NCI-H1092 treated with DMSO at 0.1 percent for 48 hours (cell line): ENCODE measurements around the gene C11orf24.
A peak's percentile ranks its signal among the peaks of the same experiment; 100 is the strongest.
"Not testable (repeated sequence)": the region's sequence is repeated elsewhere in the genome, so short reads cannot be mapped to it uniquely, and the experiment has no call there.

Experiments
- DNase-seq: peaks from one replicate; lab custom pipeline; 2025; lab: John Stamatoyannopoulos, UW

Gene C11orf24

DNA sequence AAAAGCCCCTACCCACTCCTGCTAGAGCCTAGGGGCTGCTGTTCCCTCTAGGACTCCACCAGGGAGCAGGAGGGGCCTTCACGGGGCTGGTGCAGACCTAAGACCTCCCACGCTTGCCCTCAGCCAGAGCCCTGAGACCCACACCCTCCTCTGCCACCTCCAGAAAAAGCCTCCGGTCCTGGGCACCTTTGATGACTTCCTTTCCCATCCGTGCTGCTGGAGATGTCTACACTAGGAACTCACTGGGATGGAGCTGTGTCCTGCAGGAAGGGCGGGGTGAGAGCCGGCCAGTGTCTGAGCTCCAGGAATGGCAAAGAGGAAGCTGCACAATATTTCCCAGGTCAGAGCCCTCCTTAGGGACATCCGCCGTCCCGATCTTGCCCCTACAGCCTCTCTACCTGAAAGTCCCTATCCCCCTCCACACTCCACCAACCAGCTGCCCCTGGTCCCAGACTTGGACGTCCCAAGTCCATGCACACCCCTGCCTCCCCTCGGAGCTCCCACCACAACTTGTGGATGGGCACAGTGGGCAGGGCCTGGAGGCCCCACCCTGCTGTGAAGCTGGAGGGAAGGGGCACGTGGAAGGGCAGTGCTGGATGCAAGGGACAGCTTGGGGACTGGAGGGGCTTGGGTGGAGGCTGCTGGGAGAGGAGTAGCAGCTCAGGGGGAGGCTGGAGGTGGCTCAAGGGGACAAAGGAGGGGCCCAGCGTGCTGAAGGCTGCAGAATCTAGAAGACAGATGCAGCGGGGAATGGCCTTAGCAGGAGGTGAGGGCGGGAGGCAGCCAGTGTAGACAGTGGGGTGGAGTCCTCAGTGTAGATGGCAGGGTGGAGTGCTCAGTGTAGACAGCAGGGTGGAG is 27.1 kb upstream of the C11orf24 start:
- DNase-seq = no peak

DNA sequence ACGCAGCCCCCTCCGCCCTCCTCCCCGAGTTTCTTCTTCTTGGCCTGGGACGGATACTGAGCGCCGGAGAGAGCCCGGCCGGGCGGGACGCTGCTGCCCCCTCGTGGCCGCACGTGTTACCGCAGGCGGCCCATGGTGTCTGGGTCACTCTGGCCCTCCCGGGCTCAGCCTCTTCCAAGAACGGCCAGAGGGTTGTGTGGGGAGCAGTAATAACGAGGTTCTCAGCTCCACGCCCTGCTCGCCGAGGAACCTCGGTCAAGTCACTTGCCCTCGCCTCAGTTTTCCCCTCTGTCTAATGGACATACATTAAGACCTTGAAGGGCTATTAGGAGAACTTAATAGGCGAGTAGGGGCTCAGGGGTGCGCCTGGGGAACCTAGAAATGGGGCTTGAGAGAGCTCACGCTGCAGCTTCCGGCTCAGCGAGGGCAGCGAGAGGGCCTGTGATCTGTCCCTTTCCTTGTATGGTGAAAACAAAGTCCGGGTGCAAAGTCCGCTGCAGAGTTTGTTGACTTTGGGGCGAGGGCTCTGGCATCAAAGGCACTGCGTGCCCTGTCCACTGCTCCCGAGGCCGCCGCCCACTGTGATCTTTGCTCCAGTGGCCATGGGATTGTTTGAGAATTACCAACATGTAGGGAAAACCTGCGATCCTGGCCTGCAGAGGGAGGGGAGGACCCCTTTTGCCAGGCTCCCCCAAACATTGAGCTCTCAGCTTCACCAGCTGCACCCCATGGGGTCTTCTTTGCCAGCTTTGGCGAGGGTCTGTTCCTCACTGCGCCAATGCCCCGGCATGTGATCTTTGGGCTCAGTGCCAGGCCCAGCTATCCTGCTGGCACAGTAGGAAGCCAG is 26.3 kb upstream of the C11orf24 start:
- peak; percentile 51 for DNase-seq

DNA sequence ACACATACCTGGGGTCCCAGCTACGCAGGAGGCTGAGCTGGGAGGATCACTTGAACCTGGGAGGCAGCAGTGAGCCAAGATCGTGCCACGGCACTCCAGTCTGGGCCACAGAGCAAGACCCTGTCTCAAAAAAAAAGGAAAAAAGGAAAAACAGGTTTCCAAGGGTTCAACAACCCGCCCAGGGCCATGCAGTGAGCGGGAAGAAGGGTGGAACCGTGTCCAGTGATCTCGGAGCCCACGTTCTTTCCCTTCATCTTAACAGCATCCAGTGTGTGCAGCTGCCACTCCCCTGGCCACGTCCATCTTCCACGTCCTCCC is 25.7 kb upstream of the C11orf24 start:
- DNase-seq = no peak

- no peak for DNase-seq
Measured at GRCh38 chr11:68297052-68297378, 25.2 kb upstream of the C11orf24 start.

GRCh38 chr11:68296344-68297051 is 24.7 kb upstream of the C11orf24 start:
- DNase-seq = no peak

GRCh38 chr11:68295940-68296339 is 24.2 kb upstream of the C11orf24 start:
- no peak for DNase-seq

DNA sequence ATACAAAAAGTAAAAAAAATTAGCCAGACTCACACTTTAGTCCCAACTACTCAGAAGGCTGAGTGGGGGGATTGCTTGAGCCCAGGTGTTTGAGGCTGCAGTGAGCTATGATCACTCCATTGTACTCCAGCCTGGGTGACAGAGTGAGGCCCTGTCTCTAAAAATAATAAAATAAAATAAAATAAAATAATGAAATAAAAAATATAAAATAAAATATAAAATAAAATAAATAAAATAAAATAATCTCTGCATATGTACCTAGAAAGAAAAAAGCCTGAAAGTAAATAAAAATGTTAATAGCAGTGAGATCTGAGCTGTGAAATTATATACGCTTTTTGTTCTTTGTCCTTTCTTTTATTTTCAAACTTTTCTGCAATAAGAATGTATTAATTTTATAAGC is 23.5 kb upstream of the C11orf24 start:
- DNase-seq = no peak

- DNase-seq = no peak
Measured at GRCh38 chr11:68293708-68294107, 21.9 kb upstream of the C11orf24 start.

GRCh38 chr11:68289456-68289855 is 17.7 kb upstream of the C11orf24 start:
- DNase-seq = no peak

DNA sequence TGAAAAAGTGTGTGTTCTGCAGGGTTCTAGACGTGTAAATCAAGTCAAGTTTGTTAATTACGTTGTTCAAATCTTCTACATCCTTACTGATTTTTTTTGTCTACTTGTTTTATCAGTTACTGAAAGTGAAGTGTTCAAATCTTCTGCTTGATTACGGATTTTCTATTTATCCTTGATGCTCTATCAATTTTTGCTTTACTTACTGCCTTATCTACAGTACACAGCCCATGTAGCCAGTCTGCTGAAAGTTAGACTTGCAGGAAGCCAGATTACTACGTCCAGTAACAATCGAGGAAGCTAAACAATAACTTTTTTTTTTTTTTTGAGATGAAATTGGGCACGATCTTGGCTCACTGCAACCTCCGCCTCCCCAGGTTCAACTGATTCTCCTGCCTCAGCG is 15.6 kb upstream of the C11orf24 start:
- no peak for DNase-seq

GRCh38 chr11:68284588-68284987 is 12.8 kb upstream of the C11orf24 start:
- DNase-seq = not testable (repeated sequence)

GRCh38 chr11:68282861-68283230 is 11.1 kb upstream of the C11orf24 start:
- DNase-seq = no peak

DNA sequence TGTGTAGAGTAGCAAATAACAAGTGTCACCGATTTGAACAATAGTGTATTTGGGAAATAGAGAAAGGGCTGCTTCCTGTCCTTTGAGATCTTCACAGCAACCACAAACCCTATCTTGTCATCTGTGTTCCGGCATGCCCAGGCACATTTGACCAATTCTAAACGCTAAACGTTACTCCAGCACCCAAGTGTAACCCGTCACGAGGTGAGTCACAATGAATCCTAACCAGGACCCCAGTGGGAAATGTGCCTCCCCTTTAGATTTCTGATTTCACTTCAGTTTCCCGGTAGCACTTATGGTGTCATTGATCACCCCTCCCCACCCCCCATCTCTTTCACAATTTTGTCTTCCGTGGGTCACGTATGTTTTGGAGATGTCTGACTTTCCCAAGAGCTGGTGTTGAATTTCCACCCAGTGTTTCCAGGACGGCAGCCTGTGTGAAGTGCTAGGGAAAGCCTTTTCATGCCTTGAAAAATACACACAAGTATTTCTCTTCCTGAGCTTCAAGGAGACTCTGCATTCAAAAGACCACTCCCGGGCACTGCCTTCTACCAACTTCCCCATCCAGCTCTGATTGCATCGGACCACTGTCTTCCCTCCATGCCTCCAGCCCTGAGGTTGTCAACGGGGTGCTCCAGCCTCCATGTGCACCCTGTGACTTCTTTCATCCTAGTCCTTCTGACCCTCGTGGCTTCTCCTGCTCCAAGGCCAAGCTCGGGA is 10.5 kb upstream of the C11orf24 start:
- no peak for DNase-seq

DNA sequence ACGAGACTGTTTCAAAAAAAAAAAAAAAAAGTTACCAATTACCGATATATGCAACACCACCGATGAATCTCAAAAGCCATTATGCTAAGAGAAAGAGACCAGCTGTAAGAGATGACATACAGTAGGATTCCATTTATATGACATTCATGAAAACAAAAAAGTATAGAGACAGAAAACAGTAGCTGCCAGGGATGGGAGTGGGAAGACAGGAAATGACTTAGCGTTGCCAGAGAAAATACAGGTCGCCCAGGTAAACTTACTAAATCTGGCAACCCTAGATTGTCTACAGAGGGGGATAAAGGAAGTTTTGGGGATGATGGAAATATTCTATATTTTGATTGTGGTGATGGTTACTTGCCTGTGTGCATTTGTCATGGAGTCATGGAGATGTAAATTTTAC is 7.9 kb upstream of the C11orf24 start:
- no peak for DNase-seq

DNA sequence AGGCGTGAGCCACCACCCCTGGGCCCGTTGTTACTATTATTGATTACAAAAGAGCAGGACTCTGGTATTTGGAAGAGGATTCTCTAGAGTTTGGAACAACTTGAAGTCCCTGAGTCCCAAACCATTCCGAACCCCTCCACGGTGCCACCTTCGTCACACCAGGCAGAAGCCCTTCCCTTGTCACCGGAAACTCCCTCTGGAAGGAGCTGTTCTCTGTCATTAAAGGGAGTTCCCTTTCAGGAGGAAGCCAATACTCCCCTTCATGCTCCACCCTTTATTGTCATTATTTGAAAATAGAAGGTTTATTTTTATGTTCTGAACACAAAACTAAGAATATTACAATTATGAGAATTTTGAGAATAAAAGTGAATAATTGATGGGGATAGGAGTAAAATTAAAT is 5.1 kb upstream of the C11orf24 start:
- no peak for DNase-seq

GRCh38 chr11:68275721-68276507 is 4.1 kb upstream of the C11orf24 start:
- DNase-seq = no peak

GRCh38 chr11:68274306-68274705 is 2.5 kb upstream of the C11orf24 start:
- DNase-seq = no peak

DNA sequence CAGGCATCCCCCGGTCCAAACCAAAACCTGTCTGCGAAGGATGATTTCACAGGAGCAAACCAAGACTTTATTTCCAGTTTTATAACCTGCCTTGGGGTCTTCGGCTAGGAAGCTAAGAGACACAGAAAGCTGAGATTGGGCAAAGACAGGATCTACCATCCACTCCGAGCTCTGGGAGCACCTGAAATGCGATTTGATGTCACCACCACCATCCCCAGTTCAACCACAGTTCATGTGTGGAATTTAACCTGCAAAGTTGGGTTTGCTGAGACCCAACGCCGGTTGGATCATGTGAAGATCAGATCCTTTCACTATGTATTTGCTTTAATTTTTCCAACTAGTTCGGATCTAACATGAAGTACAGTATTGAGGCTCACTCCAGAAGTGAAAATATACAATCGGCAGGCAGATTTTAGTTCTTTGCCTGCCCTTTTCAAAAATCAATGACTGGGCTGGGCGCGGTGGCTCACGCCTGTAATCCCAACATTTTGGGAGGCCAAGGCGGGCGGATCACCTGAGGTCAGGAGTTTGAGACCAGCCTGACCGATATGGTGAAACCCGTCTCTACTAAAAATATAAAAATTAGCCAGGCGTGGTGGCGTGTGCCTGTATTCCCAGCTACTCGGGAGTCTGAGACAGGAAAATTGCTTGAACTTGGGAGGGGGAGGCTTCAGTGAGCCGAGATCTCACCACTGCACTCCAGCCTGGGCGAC is 1.4 kb upstream of the C11orf24 start:
- no peak for DNase-seq

GRCh38 chr11:68271023-68271780 is 571 bp downstream of the C11orf24 start:
- DNase-seq = peak; percentile 66
